Activated naive CD8-positive, alpha-beta T cell treated with anti-CD3 and anti-CD28 coated beads for 36 hours (primary cell): Measurements from ENCODE around the gene PBX3. TPM values are rescaled to one million over a fixed set of nuclear protein-coding genes. Genes with fewer than 3 reads are reported as not detected.
A peak's percentile ranks its signal among the peaks of the same experiment; 100 is the strongest.

Experiments
- DNase-seq: peaks from one replicate; pipeline ENCODE4 v3.0.0; 2021
- H3K27ac Mint-ChIP-seq: one replicate; pipeline ENCODE4 v1.8.0; 2022; ENCODE audit warnings: mild to moderate bottlenecking, moderate library complexity, mixed read lengths
- H3K27me3 Mint-ChIP-seq: one replicate; pipeline ENCODE4 v1.8.0; 2022; ENCODE audit warnings: mild to moderate bottlenecking, mixed read lengths
- H3K36me3 Mint-ChIP-seq: one replicate; pipeline ENCODE4 v1.8.0; 2021; ENCODE audit warnings: mild to moderate bottlenecking, mixed read lengths
- H3K4me1 Mint-ChIP-seq: one replicate; pipeline ENCODE4 v1.8.0; 2021; ENCODE audit warnings: mixed read lengths
- H3K4me3 Mint-ChIP-seq: one replicate; pipeline ENCODE4 v1.8.0; 2022; ENCODE audit warnings: mild to moderate bottlenecking, moderate library complexity, mixed read lengths
- H3K9me3 Mint-ChIP-seq: one replicate; pipeline ENCODE4 v1.8.0; 2022; ENCODE audit warnings: mixed read lengths
- total RNA-seq, 2 experiments: library from RNA; stranded (reverse); gene quantifications; one replicate each; pipeline ENCODE4 v1.2.3, GENCODE V29; 2021

Gene PBX3
- total RNA-seq, 2 experiments from 2014 or later, result 14.6 to 14.9 TPM

DNA sequence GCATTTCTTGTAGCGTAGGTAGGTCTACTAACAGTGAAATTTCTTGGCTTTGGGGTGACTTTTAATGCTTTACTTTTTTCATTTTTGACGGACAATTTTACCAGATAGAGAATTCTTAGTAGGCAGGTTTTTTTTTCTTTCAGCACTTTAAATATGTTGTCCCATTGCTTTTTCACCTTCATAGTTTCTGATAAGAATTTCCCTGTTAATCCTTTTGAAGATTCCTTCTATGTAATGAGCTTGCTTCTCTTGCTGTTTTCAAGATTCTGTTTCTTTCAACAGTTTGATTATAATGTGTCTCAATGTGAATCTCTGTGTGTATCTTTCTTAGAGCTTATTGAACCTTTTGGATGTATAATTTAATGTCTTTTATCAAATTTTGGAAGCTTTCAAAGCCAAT is 35.5 kb downstream of the PBX3 start:
- Mint-ChIP-seq H3K4me3 (no peak overlapping the region), H3K27ac (no peak overlapping the region), H3K27me3 (no peaks in the 10 kb centered on the region), H3K36me3 (peaks cover 18% of the 10 kb centered on the region), H3K9me3 (peaks cover 5% of the 10 kb centered on the region), H3K4me1 (peaks cover 28% of the 10 kb centered on the region)
- DNase-seq, result no peak

DNA sequence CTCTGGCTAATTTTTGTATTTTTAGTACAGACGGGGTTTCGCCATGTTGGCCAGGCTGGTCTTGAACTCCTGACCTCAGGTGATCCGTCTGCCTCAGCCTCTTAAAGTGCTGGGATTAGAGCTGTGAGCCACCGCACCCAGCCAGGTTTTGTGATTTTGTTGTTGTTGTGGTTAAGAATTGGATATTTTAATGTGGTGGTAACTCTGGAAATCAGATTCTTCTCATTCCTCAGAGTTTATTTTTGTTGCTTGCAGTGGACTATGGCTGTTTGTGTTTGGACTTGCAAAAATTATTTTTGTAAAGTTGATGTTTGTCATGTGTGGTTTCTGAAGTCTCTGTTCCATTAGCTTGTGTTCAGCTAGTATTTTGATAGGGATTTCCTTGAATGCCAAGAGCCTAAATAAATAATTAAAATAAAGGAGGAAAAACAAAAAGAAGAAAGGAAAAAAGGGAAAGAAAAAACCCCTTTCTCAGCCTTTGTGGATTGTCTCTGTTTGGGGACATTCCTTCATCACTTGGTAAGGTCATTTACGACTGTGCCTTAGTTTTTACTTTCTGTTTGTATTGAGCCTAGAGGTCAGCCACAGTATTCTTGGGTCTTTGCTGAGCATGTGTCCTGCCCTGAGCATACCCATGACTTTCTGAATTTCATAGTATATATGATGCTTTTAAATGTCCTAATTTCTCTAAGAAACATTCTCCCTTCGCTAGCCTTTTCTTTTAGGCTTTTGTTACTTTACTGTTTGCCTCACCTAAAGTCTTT is 37.3 kb downstream of the PBX3 start:
- Mint-ChIP-seq H3K9me3 (peaks cover 5% of the 10 kb centered on the region), H3K36me3 (peaks cover 18% of the 10 kb centered on the region), H3K4me3 (peak overlapping the region; percentile 38), H3K27ac (peak overlapping the region; percentile 85), H3K4me1 (peaks cover 36% of the 10 kb centered on the region), H3K27me3 (no peaks in the 10 kb centered on the region)
- no peak for DNase-seq

DNA sequence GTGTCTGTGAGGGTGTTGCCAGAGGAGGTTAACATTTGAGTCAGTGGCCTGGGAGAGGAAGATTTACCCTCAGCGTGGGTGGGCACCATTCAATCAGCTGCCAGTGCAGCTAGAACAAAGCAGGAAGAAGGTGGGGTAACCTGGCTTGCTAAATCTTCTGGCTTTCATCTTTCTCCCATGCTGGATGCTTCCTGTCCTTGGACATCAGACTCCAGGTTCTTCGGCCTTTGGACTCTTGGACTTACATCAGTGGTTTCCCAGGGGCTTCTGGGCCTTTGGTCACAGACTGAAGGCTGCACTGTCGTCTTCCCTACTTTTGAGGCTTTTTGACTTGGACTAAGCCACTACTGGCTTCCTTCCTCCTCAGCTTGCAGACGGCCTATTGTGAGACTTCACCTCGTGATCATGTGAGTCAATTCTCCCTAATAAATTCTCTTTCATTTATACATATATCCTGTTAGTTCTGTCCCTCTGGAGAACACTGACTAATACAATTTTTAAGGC is 38.1 kb downstream of the PBX3 start:
- Mint-ChIP-seq H3K36me3 (peaks cover 18% of the 10 kb centered on the region), H3K27me3 (no peaks in the 10 kb centered on the region), H3K4me3 (peak overlapping the region; percentile 38), H3K9me3 (peaks cover 5% of the 10 kb centered on the region), H3K27ac (peak overlapping the region; percentile 85), H3K4me1 (peaks cover 36% of the 10 kb centered on the region)
- peak; percentile 52 for DNase-seq

DNA sequence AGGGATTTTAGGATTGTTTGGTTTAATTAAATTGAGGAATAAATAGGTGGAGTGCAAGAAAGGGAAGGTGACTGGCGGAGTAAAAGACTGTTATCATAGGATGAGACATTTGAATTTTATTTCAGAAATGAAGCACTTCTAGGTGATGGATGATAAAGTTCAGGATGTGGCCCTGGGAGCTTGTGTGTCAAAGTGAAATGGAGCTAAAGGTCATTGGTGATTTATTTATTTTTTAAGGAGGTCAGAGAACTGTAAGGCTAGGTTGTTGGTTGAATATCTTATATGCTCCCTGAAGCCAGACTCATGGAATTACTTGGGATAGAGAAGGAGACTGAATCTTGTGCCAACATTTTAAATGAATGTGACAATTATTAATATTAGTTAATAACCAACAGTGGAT is 40.5 kb downstream of the PBX3 start:
- Mint-ChIP-seq H3K9me3 (peaks cover 3% of the 10 kb centered on the region), H3K4me3 (no peak overlapping the region), H3K27ac (no peak overlapping the region), H3K36me3 (peaks cover 16% of the 10 kb centered on the region), H3K27me3 (no peaks in the 10 kb centered on the region), H3K4me1 (peaks cover 36% of the 10 kb centered on the region)
- no peak for DNase-seq

DNA sequence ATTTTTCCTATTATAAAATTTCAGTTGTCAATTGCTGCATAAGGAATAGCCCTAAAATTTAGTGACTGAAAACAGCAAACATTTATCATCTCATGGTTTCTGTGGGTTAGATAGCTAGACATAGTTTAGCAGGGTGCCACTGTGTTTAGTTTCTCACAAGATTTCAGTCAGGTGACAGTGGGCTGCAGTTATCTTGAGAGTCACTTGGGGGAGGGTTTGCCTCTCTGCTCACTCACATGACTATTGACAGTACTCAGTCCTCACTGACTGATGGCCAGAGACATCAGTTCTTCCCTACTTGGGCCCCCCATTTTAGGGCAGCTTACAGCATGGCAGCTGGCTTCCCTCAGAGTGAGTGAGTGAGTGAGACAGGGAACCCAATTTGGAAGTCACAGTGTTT is 42.0 kb downstream of the PBX3 start:
- Mint-ChIP-seq H3K9me3 (no peaks in the 10 kb centered on the region), H3K36me3 (peaks cover 15% of the 10 kb centered on the region), H3K27ac (no peak overlapping the region), H3K4me1 (peaks cover 36% of the 10 kb centered on the region), H3K4me3 (no peak overlapping the region), H3K27me3 (no peaks in the 10 kb centered on the region)
- DNase-seq, result no peak

DNA sequence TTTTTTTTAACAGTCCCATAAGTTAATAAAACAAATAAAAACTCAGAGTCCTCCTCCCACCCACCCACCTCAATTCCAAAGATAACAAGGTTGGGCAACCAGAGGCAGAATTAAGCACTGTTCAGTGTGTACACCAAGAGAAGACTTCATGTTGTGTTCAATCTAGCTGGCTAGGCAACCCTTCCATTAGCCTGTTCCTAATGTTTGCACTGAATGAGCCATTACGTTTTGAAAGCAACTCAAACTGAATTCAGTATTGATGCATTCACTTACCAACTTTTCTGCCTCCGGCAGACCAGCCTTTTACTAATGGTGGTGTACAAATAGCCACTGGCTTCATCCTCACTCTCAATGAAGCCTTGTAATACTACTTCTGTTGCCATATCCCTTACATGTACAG is 47.5 kb downstream of the PBX3 start:
- Mint-ChIP-seq H3K27ac (no peak overlapping the region), H3K27me3 (no peaks in the 10 kb centered on the region), H3K36me3 (no peaks in the 10 kb centered on the region), H3K4me3 (no peak overlapping the region), H3K9me3 (no peaks in the 10 kb centered on the region), H3K4me1 (peaks cover 2% of the 10 kb centered on the region)
- no peak for DNase-seq

DNA sequence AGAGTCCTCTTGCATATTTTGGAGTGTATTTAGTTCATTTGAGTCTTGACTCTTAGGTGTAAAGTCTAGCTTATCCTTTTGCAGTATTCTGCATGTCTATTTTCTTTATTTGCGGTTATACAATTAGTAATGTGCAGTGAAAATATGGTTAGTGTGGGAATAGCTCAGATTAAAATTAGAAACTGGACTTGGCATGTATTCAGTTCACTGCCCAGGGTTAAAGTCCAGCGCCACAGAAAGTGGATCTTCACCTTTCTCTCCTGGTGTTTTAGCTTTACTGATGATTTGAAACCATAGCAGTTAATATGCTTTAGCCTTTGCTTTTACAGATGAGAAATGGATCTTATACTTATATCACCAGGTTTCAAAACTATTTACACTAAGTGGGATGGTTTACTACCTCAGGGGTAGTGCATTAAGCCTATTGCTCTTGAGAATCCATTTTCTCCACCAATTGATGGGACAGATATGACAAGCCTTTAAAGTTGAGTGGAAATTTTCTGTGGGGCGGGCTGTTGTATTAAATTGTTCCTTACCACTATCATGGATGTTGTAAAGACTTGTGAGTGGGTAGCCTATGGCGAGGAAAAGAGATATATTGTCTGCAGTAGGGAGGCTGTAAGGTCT is 48.9 kb downstream of the PBX3 start:
- Mint-ChIP-seq H3K27ac (no peak overlapping the region), H3K27me3 (no peaks in the 10 kb centered on the region), H3K4me3 (no peak overlapping the region), H3K36me3 (no peaks in the 10 kb centered on the region), H3K4me1 (peaks cover 2% of the 10 kb centered on the region), H3K9me3 (no peaks in the 10 kb centered on the region)
- no peak for DNase-seq

DNA sequence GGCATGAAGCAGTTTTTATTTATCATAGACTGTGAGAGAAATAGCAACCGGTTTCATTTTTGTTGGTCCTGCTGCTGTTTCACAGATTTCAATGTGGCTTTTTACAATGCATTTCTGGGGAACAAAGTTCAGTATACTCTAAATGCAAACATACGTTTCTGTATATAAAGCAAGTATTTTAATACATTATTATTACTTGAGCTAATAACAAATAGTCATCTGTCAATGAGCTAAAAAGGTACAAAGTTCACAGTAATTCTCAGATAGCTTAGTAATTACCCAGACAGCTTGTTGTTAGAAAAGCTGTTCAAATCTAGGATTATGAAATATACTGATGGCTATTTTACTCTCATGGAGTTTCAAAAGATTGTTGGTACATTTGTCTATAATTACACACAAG is 50.8 kb downstream of the PBX3 start:
- no peak overlapping the region for H3K27ac Mint-ChIP-seq
- H3K27me3 Mint-ChIP-seq, result no peaks in the 10 kb centered on the region
- no peaks in the 10 kb centered on the region for H3K9me3 Mint-ChIP-seq
- DNase-seq, result no peak
- H3K4me1 Mint-ChIP-seq, result peaks cover 2% of the 10 kb centered on the region
- no peaks in the 10 kb centered on the region for H3K36me3 Mint-ChIP-seq
- H3K4me3 Mint-ChIP-seq, result no peak overlapping the region

DNA sequence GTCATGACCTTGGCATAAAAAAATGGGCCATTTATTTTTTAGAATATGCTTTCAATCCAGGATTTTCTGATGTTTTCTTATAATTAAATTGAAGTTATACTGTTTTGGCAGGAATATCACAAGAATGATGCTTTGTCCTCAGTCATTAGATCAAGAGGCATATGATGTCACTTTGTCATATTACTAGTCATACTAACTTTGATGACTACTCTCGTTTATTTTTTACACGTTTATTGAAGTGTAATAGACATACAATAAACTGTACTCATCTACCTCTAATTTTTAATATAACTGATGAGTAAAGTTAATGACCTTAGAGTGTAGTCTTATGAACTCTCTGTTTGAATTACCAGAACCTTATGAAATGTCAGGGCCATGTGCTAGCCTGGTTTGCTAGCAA is 56.4 kb downstream of the PBX3 start:
- Mint-ChIP-seq H3K4me1 (no peaks in the 10 kb centered on the region), H3K27me3 (no peaks in the 10 kb centered on the region), H3K36me3 (no peaks in the 10 kb centered on the region), H3K9me3 (no peaks in the 10 kb centered on the region), H3K27ac (no peak overlapping the region), H3K4me3 (no peak overlapping the region)
- no peak for DNase-seq

DNA sequence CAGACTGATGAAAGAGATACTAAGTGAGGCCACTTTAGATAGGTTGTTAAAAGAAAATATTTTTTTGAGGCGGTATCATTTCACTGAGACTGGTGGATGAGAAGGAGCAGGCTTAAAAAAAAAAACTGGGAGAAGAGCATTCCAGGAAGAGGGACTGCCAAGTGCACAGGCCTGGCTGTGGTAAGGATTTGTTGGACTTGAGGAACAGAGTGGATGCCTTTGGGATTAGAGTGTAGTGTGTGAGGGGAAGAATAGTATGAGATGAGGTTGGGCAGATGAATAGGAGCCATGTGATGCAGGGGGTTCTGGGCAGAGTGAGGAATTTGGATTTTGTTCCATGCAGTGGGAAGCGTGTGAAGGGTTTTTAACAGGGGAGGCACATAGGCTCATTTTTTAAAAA is 57.9 kb downstream of the PBX3 start:
- H3K27ac Mint-ChIP-seq, result no peak overlapping the region
- no peaks in the 10 kb centered on the region for H3K36me3 Mint-ChIP-seq
- no peaks in the 10 kb centered on the region for H3K9me3 Mint-ChIP-seq
- DNase-seq, result no peak
- no peaks in the 10 kb centered on the region for H3K4me1 Mint-ChIP-seq
- H3K4me3 Mint-ChIP-seq, result no peak overlapping the region
- H3K27me3 Mint-ChIP-seq, result no peaks in the 10 kb centered on the region

DNA sequence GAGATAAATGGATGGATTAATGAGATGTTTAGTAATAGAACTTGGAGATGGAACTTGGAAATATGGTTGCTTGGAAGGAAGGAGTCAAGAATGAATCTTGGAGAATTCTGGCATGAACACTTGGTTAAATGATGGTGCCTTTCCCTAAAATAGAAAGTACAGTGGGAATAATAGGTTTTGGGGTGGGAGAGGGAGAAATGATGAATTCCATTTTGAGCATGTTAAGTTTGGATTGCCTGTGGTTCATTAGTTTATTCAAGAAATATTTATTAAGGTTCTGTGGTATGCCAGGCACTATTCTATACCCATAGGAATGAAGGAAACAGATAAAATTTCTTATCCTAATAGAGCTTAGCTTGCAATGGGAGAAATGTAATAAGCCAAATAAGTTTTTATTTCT is 58.4 kb downstream of the PBX3 start:
- Mint-ChIP-seq H3K4me3 (no peak overlapping the region), H3K27ac (no peak overlapping the region), H3K4me1 (no peaks in the 10 kb centered on the region), H3K9me3 (no peaks in the 10 kb centered on the region), H3K27me3 (no peaks in the 10 kb centered on the region), H3K36me3 (no peaks in the 10 kb centered on the region)
- no peak for DNase-seq

DNA sequence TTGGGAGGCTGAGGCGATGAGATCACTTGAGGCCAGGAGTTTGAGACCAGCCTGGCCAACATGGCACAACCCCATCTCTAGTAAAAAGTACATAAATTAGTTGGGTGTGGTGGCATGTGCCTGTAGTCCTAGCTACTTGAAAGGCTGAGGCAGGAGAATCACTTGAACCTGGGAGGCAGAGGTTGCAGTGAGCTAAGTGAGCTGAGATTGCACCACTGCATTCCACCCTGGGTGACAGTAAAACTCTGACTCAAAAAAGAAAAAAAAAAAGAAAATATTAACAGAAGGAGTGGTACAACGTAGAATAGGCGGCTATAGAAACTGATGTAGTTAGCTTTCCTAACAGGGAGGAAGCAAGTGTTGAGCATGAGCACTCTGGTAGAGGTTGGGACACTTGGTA is 59.9 kb downstream of the PBX3 start:
- Mint-ChIP-seq H3K27ac (no peak overlapping the region), H3K27me3 (no peaks in the 10 kb centered on the region), H3K36me3 (peaks cover 3% of the 10 kb centered on the region), H3K9me3 (no peaks in the 10 kb centered on the region), H3K4me1 (no peaks in the 10 kb centered on the region), H3K4me3 (no peak overlapping the region)
- no peak for DNase-seq

DNA sequence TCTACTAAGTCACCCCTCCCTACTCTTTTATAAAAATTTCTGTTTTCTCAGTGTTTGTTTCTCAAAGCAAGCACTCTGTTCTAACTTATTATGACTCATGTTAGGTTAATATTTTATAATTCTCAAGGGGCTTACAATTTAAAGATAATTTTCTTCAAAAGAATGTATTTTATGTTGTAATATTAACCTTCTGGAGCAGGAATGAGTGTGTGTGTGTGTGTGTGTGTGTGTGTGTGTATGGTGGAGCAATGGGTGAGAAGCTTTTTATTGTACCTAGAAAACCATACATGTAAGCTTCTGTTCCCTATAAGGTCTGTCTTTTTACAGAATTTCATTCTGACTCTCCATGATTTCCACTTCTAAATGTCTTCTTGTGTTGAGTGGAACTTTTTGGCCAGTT is 63.0 kb downstream of the PBX3 start:
- H3K27me3 Mint-ChIP-seq, result no peaks in the 10 kb centered on the region
- H3K4me1 Mint-ChIP-seq, result no peaks in the 10 kb centered on the region
- H3K4me3 Mint-ChIP-seq, result no peak overlapping the region
- DNase-seq, result no peak
- no peaks in the 10 kb centered on the region for H3K9me3 Mint-ChIP-seq
- H3K36me3 Mint-ChIP-seq, result peaks cover 4% of the 10 kb centered on the region
- no peak overlapping the region for H3K27ac Mint-ChIP-seq

DNA sequence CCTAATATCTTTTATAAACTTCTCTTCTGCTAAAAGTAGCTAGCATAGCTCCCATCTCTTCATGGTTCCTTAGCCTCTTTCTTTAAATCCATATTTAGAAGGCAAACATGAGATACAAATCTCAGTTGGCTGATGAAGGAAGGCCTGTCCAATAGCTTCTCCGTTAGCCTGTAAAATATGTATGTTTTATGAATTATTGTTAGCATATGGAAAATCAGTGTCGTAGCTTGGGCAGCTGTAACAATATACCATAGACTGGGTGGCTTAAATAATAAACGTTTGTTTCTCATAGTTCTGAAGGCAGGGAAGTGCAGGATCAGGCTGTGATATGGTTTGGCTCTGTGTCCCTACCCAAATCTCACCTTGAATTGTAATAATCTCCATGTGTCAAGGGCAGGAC is 63.8 kb downstream of the PBX3 start:
- Mint-ChIP-seq H3K36me3 (peaks cover 4% of the 10 kb centered on the region), H3K27me3 (no peaks in the 10 kb centered on the region), H3K4me1 (no peaks in the 10 kb centered on the region), H3K9me3 (no peaks in the 10 kb centered on the region), H3K27ac (no peak overlapping the region), H3K4me3 (no peak overlapping the region)
- no peak for DNase-seq

DNA sequence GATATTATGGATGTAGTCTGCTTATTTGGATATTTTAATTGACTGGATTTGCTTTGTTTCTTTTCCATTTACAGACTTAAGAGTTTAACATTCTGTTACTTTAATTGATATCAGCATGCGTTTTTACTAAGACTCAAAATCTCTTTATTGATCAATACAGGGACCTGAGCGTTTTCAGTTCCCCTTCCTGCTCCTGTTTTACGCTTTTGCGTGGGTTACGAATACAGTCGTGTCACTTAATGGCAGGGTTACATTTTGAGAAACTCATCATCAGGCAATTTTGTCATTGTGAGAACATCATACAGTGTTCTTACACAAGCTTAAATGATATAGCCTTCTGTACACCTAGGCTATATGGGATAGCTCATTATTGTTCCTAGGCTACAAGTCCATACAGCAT is 65.2 kb downstream of the PBX3 start:
- DNase-seq, result no peak
- peaks cover 4% of the 10 kb centered on the region for H3K36me3 Mint-ChIP-seq
- H3K9me3 Mint-ChIP-seq, result no peaks in the 10 kb centered on the region
- no peak overlapping the region for H3K4me3 Mint-ChIP-seq
- H3K4me1 Mint-ChIP-seq, result no peaks in the 10 kb centered on the region
- no peaks in the 10 kb centered on the region for H3K27me3 Mint-ChIP-seq
- no peak overlapping the region for H3K27ac Mint-ChIP-seq

DNA sequence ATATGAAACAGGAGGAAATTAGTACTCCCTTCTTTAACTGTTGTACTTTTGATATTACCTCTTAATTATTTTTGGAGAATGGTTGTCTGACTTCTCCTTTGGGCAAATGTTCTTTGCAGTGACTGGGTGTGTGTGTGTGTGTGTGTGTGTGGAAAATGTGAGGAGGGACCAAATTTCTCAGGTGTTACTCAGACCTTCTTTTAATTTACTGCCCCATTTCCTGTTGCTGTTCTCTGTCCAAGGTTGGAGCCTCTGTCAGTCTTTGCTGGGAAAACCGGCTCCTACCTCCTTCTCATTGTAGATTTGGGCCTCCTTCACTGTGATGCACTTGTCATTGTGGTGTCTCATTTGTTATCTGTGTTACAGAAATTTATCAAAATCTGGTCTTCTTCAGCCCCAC is 68.4 kb downstream of the PBX3 start:
- H3K9me3 Mint-ChIP-seq, result no peaks in the 10 kb centered on the region
- no peaks in the 10 kb centered on the region for H3K27me3 Mint-ChIP-seq

More for the DNA sequence above, 68.4 kb downstream of the PBX3 start:
- H3K36me3 Mint-ChIP-seq, result peaks cover 4% of the 10 kb centered on the region
- DNase-seq, result peak; percentile 3
- H3K4me1 Mint-ChIP-seq, result peaks cover 7% of the 10 kb centered on the region
- no peak overlapping the region for H3K4me3 Mint-ChIP-seq
- no peak overlapping the region for H3K27ac Mint-ChIP-seq
